MM.1S (cell line): ENCODE data around the gene RRAD.
"Not testable (repeated sequence)": the region's sequence is repeated elsewhere in the genome, so short reads cannot be mapped to it uniquely, and the experiment has no call there.

Source experiments
- DNase-seq: peaks from one replicate; pipeline ENCODE4 v3.0.0-alpha.2; 2015
- H2AFZ ChIP-seq: fragments of 300-600 bp; sonication (generic); 2 replicates; pipeline ENCODE4 v1.6.0; 2016; ENCODE audit warnings: antibody characterized with exemption, low read length
- H3F3A ChIP-seq: fragments of 300-600 bp; sonication (generic); 2 replicates; pipeline ENCODE4 v1.6.1; 2016; ENCODE audit warnings: mild to moderate bottlenecking, antibody characterized with exemption, low read length, moderate library complexity, mixed read lengths; ENCODE audit not compliant: insufficient read depth
- H3K27ac ChIP-seq: fragments of 300-600 bp; sonication (generic); 2 replicates; pipeline ENCODE4 v1.5.1; 2016; ENCODE audit warnings: mild to moderate bottlenecking, low read length
- H3K27me3 ChIP-seq: fragments of 300-600 bp; sonication (generic); replicated peaks from 2 replicates; pipeline ENCODE4 v1.6.0; 2016; ENCODE audit warnings: low read length; ENCODE audit not compliant: insufficient read depth
- H3K36me3 ChIP-seq: fragments of 300-600 bp; sonication (generic); replicated peaks from 2 replicates; pipeline ENCODE4 v1.6.1; 2016; ENCODE audit warnings: mild to moderate bottlenecking, low read length, mixed read lengths; ENCODE audit not compliant: insufficient read depth
- H3K4me1 ChIP-seq: fragments of 300-600 bp; sonication (generic); 2 replicates; pipeline ENCODE4 v1.6.1; 2016; ENCODE audit warnings: low read length, mixed read lengths
- H3K4me2 ChIP-seq: fragments of 300-600 bp; sonication (generic); 2 replicates; pipeline ENCODE4 v1.6.0; 2016; ENCODE audit warnings: low read depth, low read length
- H3K4me3 ChIP-seq: fragments of 300-600 bp; sonication (generic); 2 replicates; pipeline ENCODE4 v1.5.1; 2016; ENCODE audit warnings: low read length, mixed read lengths
- H3K79me2 ChIP-seq: fragments of 300-600 bp; sonication (generic); 2 replicates; pipeline ENCODE4 v1.6.1; 2016; ENCODE audit warnings: mixed run types, low read length, mixed read lengths
- H3K9ac ChIP-seq: fragments of 300-600 bp; sonication (generic); 2 replicates; pipeline ENCODE4 v1.6.1; 2016; ENCODE audit warnings: low read length, mixed read lengths
- H3K9me2 ChIP-seq: fragments of 300-600 bp; sonication (generic); replicated peaks from 2 replicates; pipeline ENCODE4 v1.6.1; 2016; ENCODE audit warnings: mild to moderate bottlenecking, low read length, mixed read lengths; ENCODE audit not compliant: insufficient read depth
- H3K9me3 ChIP-seq: fragments of 300-600 bp; sonication (generic); replicated peaks from 2 replicates; pipeline ENCODE4 v1.6.1; 2016; ENCODE audit warnings: mild to moderate bottlenecking, low read length, mixed read lengths; ENCODE audit not compliant: insufficient read depth
- H4K20me1 ChIP-seq: fragments of 300-600 bp; sonication (generic); 2 replicates; pipeline ENCODE4 v1.6.1; 2016; ENCODE audit warnings: mild to moderate bottlenecking, low read length, moderate library complexity, mixed read lengths; ENCODE audit not compliant: insufficient read depth
- EZH2 ChIP-seq: fragments of 300-600 bp; sonication (generic); optimal IDR thresholded peaks from 2 replicates; pipeline ENCODE3; 2017; ENCODE audit warnings: low read depth, mild to moderate bottlenecking, antibody characterized with exemption, low read length, mixed read lengths
- EZH2phosphoT487 ChIP-seq: fragments of 300-600 bp; sonication (generic); IDR thresholded peaks from 2 replicates; pipeline ENCODE4 v1.6.1; 2018; ENCODE audit warnings: antibody characterized with exemption, low read length
- TF ChIP-seq, protein P1 (sequence below): fragments of 300-600 bp; sonication (generic); IDR thresholded peaks from 2 replicates; pipeline ENCODE4 v1.5.1; 2016; ENCODE audit warnings: antibody characterized with exemption, low read length, mixed read lengths

The RRAD gene

DNA sequence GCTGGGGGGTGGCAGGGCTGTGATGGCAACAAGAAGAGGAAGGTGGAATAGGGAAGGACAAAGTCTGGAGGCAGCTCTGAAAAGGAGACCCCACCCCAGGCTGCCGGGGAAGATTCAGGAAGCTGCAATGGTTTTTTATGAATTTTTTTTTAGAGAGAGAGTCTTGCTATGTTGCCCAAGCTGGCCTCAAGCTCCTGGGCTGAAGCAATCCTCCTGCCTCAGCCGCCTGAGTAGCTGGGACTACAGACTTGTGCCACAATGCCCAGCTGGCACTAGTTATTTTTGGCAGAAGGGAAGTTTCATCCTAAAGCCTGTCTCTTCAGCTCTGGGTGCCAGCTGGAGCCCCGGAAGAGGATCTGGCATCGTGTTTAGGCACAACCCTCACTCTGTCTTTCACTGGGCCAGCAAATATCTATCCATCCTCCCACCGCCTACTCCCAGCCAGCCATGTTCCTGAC, 34.4 kb upstream of the RRAD start:
- no peaks in the 10 kb centered on the region for H3K36me3 ChIP-seq
- DNase-seq, result no peak
- no peak for TF ChIP-seq EZH2
- H3K4me1 ChIP-seq, result no peaks in the 10 kb centered on the region
- H3F3A ChIP-seq, result no peaks in the 10 kb centered on the region
- H3K9me2 ChIP-seq, result no peaks in the 10 kb centered on the region
- H3K27ac ChIP-seq, result no peak overlapping the region
- H3K9me3 ChIP-seq, result no peaks in the 10 kb centered on the region
- H3K79me2 ChIP-seq, result no peaks in the 10 kb centered on the region
- H3K27me3 ChIP-seq, result peaks cover 5% of the 10 kb centered on the region
- no peaks in the 10 kb centered on the region for H4K20me1 ChIP-seq
- no peak overlapping the region for H3K9ac ChIP-seq
- H3K4me2 ChIP-seq, result no peak overlapping the region
- no peak overlapping the region for H2AFZ ChIP-seq
- H3K4me3 ChIP-seq, result no peak overlapping the region

DNA sequence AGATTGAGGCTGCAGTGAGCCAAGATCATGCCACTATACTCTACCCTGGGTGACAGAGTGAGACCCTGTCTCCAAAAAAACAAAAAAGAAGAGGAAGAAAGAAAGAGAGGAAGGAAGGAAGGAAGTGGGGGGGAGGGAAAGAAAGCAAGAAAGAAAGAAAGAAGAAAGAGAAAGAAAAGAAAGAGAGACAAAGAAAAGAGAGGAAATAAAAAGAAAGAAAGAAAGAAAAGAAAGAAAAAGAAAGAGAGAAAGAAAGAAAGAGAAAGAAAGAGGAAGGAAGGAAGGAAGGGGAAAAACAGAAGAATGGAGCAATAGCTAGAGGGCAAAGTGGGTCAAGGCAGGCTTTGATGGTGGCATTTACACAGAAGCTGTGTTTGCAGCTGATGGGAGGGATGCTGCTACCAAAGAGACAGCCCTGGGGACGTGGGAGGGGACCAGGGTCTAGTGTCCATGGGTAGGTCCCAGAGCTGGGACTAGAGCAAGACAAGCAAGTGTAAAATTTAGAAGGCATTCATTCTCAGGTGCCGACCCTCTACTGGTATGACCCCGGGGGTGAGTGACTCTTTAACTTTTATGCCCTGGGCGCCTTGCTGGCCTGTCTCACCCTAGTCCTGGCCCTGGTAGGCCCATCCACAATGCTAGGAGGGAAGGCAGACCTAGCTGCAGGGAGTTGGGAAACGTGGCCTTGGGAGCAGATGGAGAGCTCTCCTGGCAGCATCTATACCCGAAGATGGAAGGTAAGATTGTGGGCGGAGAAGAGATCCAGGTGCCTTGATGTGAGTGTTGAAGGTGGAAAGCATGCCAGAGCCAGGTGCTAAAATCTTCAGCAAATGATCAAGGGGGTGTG, 33.7 kb upstream of the RRAD start:
- H3K79me2 ChIP-seq, result no peaks in the 10 kb centered on the region
- no peaks in the 10 kb centered on the region for H3K4me1 ChIP-seq
- no peak overlapping the region for H3K27ac ChIP-seq
- H3K36me3 ChIP-seq, result no peaks in the 10 kb centered on the region
- H3K9me3 ChIP-seq, result no peaks in the 10 kb centered on the region
- TF ChIP-seq EZH2 (no peak), EZH2phosphoT487 (no peak)
- TF ChIP-seq, protein P1, sequence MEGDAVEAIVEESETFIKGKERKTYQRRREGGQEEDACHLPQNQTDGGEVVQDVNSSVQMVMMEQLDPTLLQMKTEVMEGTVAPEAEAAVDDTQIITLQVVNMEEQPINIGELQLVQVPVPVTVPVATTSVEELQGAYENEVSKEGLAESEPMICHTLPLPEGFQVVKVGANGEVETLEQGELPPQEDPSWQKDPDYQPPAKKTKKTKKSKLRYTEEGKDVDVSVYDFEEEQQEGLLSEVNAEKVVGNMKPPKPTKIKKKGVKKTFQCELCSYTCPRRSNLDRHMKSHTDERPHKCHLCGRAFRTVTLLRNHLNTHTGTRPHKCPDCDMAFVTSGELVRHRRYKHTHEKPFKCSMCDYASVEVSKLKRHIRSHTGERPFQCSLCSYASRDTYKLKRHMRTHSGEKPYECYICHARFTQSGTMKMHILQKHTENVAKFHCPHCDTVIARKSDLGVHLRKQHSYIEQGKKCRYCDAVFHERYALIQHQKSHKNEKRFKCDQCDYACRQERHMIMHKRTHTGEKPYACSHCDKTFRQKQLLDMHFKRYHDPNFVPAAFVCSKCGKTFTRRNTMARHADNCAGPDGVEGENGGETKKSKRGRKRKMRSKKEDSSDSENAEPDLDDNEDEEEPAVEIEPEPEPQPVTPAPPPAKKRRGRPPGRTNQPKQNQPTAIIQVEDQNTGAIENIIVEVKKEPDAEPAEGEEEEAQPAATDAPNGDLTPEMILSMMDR, result no peak
- H3K4me3 ChIP-seq, result no peak overlapping the region
- no peaks in the 10 kb centered on the region for H3K27me3 ChIP-seq
- no peaks in the 10 kb centered on the region for H3K9me2 ChIP-seq
- no peak overlapping the region for H3K9ac ChIP-seq
- H2AFZ ChIP-seq, result no peak overlapping the region
- DNase-seq, result no peak
- no peaks in the 10 kb centered on the region for H4K20me1 ChIP-seq
- H3K4me2 ChIP-seq, result no peak overlapping the region
- no peaks in the 10 kb centered on the region for H3F3A ChIP-seq

DNA sequence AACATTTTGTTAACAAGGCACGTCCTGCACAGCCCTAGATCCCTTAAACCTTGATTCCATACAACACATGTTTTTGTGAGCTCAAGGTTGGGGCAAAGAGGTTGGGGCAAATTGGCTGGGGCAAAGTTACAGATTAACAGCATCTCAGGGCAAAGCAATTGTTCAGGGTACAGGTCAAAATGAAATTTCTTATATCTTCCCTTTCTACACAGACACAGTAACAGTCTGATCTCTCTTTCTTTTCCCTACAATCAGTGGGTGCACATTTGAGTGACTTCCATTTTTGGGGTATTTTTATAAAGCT, 30.8 kb upstream of the RRAD start:
- H3F3A ChIP-seq, H3K9me3 ChIP-seq, H3K36me3 ChIP-seq, H3K9me2 ChIP-seq, H3K27me3 ChIP-seq, H4K20me1 ChIP-seq, H3K4me2 ChIP-seq, H3K27ac ChIP-seq, H3K4me3 ChIP-seq, H3K9ac ChIP-seq, DNase-seq, H3K79me2 ChIP-seq, H3K4me1 ChIP-seq, H2AFZ ChIP-seq: not testable (repeated sequence)

DNA sequence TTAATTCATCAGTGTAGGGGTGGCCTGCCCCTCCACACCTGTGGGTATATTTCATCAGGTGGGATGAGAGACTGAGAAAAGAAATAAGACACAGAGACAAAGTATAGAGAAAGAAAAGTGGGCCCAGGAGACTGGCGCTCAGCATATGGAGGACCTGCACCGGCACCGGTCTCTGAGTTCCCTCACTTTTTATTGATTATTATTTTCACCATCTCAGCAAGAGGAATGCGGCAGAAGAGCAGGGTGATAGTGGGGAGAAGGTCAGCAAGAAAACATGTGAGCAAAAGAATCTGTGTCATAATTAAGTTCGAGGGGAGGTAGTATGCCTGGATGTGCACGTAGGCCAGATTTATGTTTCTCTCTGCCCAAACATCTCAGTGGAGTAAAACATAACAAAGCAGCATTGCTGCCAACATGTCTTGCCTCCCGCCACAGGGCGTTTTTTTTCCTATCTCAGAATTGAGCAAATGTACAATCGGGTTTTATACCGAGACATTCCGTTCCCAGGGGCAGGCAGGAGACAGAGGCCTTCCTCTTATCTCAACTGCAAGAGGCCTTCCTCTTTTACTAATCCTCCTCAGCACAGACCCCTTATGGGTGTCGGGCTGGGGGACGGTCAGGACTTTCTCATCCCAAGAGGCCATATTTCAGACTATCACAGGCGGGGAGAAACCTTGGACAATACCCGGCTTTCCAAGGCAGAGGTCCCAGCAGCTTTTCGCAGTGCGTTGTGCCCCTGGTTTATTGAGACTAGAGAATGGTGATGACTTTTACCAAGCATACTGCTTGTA, 30.2 kb upstream of the RRAD start:
- H3K4me2 ChIP-seq, H3K27ac ChIP-seq: not testable (repeated sequence)

More for the DNA sequence above, 30.2 kb upstream of the RRAD start:
- H3K9ac ChIP-seq, H3K4me3 ChIP-seq, H3K9me2 ChIP-seq, H3K27me3 ChIP-seq, DNase-seq, H3K4me1 ChIP-seq, H3K36me3 ChIP-seq, H3F3A ChIP-seq, H3K9me3 ChIP-seq, H4K20me1 ChIP-seq, H3K79me2 ChIP-seq, H2AFZ ChIP-seq: not testable (repeated sequence)
